GM10847 (cell line): ENCODE data around the gene SPINK2.

Experiments
- POLR2A ChIP-seq: IDR thresholded peaks from 2 replicates; pipeline ENCODE4 v1.6.1; 2011; ENCODE audit not compliant: insufficient read length; ENCODE audit errors: extremely low read depth

The SPINK2 gene, protein sequence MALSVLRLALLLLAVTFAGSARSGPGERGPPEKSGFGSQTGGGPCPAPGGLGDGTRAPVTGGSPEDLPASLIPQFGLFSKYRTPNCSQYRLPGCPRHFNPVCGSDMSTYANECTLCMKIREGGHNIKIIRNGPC

DNA sequence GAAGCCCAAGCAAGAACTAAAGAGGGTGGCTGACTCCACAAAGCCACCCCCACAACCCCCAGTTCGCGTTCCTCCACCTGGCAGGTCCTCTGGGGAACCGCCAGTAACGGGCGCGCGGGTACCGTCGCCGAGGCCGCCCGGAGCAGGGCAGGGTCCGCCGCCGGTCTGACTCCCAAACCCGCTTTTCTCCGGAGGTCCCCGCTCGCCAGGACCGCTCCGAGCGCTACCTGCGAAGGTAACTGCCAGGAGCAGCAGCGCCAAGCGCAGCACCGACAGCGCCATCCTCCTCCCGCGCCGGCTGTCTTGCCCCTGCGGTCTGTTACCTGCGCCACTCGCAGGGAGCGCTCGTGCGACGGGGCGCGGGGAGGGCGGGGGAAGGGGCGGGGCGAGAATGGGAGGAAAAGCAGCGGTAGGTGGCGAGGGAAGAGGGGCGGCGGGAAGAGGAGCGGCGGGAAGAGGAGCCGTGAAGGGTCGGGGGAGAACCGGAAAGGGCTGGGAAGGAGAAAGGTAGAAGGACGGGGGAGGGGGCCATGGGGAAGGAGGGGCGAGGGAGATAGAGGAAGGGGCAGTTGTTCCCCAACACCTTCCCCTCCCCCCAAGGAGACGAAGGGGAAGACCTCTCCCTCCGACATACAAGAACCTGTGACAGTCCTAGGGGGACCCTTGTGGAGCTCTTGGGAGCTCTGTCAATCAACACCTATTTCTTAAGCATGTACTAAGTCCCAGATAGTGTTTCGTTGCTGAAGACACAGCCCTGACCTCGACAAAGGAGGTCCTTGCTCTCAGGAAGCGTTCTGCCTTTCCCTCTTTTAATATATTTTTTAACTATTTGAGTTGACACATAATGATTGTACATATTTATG lies at the start of gene SPINK2:
Gene SPINK2 (minus strand): TSS at position 321 of the 863 bp plus-strand sequence. CDS start 39 bp downstream, at position 282.
- TF ChIP-seq POLR2A = no peak

DNA sequence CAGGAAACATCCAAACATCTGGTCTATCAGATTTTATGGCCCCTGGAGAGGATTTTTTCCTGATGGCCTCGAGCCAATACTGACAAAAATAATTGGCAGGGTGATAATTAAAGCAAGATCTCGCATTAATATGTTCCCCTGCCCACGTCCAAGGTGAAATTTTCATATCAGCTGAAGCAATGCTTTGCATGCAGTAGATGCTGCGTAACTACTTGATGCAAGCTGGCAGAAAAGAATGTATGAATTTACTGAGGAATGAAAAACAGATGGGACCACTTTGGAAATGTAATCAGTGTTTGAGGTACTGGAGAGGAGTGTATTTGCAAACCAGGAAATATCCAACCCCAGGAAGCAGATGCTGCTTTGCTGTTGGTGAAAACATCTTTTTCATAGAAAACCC lies 49.4 kb upstream of the SPINK2 start:
- TF ChIP-seq POLR2A = no peak

DNA sequence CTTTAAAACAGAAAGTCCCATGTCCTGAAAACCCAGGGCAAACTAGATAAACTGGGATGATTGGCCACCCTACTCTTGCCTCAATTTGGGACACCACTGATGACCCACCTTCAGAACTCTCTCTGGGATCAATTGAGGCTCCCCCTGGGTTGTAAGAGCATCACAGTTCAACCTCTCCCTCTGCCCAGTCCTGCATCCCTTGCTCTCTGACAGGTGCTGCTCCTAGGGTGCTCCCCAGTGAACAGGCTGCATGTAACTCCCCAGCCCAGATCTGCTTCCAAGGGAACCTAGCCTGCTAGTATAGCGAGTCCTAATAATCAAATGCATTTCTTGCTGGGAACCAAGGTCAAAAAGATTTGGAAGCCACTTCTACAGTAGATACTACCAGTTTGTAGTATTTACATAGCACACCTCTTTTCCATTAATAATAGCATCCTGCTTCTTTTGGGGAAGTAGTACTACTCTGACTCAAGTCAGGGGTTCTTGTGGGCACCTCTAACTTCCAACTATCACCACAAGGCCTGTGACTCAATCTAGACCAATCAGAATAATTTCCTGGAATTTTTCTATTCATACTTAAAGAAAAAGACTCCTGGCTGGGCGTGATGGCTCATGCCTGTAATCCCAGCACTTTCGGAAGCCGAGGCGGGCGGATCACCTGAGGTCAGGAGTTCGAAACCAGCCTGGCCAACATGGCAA lies 42.1 kb upstream of the SPINK2 start:
- TF ChIP-seq POLR2A = no peak

DNA sequence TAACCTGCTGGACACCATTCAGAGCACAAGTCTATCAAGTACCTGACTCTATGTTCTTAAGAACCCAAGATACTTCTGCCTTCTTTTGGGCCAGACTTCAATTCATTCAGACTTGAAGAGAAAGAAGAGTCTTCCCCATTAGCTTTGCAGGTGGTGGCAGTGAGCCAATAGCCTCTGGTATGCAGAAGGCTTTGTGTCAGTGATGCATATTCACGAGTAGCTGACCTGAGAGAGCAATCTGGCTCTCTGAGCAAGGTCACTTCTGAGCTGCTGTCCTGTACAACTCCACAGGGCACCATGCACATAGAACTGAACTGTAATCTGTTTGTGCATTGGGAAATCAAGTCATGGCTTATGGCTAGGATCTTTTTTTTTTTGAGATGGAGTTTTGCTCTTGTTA lies 39.9 kb upstream of the SPINK2 start:
- TF ChIP-seq POLR2A = no peak

GRCh38 chr4:56860781-56861180 lies 39.3 kb upstream of the SPINK2 start:
- TF ChIP-seq POLR2A = no peak

DNA sequence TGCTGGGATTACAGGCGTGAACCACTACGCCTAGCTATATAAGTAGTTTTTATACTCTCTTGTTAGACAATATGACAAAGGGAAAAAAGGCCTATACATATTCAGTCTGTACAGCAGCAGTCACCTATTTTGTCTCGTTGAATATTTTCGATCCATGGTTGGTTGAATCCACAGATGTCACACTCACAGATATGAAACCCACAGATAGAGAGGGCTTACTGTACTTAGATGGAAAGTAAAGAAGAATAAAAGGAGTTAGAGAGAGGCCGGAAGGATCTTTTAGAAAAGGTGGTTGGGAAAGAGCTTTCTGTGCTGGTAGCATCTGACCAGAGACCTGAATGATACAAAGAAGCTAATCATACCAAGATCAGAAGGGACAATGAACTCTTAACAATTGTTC lies 38.3 kb upstream of the SPINK2 start:
- TF ChIP-seq POLR2A = no peak

- TF ChIP-seq POLR2A = no peak
Measured at GRCh38 chr4:56857601-56858309, 36.3 kb upstream of the SPINK2 start.

DNA sequence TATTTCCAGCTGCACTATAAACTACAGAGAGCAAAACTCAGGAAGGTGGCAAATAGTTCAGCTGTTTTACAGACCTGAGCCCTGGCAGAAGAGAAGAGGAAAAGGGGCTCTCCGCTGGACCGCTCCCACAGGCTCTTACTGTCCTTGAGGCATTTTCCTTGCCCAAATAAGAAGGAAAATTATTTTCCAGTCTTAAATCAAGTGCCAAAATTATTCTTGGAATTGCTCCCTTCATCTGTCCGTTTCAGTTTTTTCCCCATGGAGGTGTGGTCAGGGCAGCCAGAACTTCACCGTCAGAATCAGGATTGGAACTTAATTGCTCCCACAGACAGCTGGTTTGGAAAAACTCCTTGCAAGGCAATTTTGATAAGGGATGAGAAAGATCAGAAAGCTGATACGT lies 35.2 kb upstream of the SPINK2 start:
- no peak for TF ChIP-seq POLR2A

DNA sequence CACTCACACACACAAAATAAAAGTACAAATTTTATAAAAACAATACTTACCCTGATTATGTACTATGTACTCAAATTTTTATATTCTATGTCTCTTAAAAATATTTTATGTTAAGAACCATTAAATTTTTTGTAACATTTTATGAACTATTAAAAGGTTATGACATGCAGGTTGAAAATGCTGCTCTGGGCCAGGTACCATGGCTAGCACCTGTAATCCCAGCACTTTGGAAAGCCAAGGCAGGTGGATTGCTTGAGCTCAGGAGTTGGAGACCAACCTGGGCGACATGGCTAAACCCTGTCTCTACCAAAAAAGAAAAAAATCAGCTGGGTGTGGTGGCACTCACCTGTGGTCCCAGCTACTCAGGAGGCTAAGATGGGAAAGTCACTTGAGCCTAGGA lies 29.4 kb upstream of the SPINK2 start:
- no peak for TF ChIP-seq POLR2A

DNA sequence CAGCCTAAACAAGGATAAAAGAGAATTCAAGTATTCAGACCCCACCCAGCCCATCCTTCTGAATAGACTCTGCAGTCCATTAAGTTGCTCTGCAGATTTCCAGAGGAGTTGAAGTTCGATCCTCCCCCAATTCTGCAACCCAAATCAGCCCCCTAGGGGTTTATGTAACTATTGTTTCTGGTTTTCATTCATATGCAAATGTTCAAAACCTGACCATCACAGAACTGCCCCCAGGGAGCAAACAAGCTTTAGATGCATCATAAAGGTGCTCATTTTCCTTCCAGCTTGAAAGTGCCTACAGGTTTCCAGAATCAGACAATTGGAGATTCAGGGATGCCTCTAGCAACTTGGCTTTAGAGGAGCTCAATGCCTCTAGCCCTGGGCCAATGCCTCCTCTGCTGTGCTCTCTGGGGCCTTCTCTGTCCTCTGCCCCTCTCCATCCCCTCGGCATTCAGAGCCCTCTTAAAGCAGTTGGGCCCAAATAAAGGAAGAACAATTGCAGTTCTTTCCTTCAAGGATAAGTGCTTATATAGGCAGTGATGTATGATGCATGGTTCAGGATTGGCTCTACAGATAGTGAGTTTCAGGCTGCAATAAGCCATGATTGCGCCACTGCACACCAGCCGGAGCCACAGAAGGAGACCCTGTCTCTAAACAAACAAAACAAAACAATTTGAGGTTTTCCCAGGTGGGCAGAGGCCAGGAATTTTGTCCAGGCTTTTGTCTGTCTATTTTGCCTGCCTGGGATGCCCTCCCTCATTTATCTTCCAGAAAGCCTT lies 23.5 kb upstream of the SPINK2 start:
- TF ChIP-seq POLR2A = no peak

GRCh38 chr4:56843421-56843899 lies 22.0 kb upstream of the SPINK2 start:
- TF ChIP-seq POLR2A = no peak

DNA sequence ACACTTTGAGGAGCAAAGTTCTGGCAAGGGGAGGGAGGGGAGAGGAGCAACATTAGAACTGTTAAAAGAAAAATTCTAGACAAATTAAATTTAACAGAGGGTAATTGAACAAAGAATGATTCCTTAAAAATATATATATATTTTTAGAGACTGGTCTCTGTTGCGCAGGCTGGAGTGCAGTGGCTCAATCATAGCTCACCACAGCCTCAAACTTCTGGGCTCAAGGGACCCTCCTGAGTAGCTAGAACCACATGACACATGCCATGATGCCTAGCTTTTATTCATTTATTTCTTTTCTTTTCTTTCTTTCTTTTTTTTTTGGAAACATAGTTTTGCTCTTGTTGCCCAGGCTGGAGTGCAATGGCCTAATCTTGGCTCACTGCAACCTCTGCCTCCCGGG lies 19.1 kb upstream of the SPINK2 start:
- TF ChIP-seq POLR2A = no peak

DNA sequence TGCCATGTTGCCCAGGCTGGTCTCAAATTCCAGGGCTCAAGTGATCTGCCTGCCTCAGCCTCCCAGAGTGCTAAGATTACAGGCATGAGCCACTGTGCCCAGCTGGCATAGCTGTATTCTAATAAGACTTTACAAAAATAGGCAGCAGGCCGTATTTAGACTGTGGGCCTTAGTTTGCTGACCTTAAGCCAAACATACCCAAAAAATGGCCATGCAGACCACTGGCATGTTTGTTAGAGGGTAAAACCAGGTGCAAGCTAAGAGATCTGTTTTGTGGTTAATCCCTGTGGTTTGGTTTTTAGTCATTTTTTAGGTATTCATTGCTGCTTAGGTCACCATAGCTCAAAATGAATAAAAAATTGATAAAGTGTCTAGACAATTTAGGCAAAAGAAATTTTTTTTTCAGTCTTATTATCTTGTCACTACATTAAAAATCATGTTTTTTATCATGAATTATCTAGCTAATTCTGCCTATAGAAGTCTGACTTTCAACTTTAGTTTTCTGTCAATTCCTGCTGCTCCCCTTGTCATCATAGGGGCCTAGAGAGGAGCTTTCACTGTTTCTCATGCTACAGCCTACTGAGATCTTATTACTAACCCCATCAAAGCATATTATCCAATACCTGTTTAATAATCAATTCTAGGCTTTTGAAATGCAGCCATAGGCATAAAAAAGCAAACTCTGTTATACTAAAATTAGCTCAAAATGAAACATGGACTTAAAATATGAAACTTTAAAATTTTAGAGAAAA lies 7.5 kb upstream of the SPINK2 start:
- no peak for TF ChIP-seq POLR2A

- no peak for TF ChIP-seq POLR2A
Measured at GRCh38 chr4:56823933-56824600, 2.6 kb upstream of the SPINK2 start.

DNA sequence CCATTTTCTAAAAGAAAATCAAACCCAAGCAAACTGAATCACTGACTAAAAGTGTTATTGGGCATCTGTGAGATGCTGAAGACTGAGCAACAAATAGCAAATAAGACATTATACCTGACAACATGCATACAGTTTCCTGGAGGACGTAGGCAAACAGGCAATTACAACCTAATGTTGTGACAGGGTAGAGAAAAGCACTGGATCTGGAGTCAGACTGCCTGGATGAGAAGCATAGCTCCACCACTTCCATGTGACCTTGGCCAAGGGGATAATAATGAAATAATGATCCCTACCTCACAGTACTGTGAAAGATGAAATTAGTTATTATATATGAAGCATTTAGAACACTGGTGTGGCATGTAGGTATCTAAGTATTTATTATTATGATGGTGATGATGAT lies 2.7 kb downstream of the SPINK2 start:
- TF ChIP-seq POLR2A = no peak
